OCI-LY3 (cell line): Measurements from ENCODE around the gene B4GALT6.

Experiments
- CTCF ChIP-seq: fragments of 200-600, 300-600 bp; sonication (generic); IDR thresholded peaks from 2 replicates; pipeline ENCODE4 v1.5.1; 2014; ENCODE audit warnings: antibody characterized with exemption, low read length, low read depth
- EZH2phosphoT487 ChIP-seq: fragments of 200-600 bp; shearing (Covaris generic); IDR thresholded peaks from 2 replicates; pipeline ENCODE4 v1.6.1; 2018; ENCODE audit warnings: antibody characterized with exemption, mixed run types, low read depth

DNA sequence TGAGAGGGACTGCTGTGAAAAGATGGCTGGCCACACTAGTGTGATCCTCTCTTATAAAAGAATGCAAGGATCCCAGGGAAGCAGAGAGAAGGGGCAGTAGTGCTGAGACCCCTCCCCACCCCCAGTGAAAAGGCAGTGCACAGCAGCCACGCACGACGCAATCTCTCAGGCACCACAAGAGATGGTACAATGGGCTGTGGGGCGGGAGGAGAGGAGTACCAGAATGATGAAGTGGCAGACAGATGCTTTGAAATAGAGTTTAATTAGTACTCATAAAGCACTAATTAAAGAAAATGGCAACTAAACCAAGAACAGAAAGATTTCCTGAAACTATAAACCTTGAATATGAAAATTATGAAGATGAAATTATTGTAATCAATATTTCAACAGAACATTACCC, 29.0 kb downstream of the B4GALT6 start:
- TF ChIP-seq EZH2phosphoT487 (no peak), CTCF (no peak)
